Spleen (tissue), 11 donors: ENCODE measurements around the gene CNN2. TPM values are rescaled to one million over a fixed set of nuclear protein-coding genes. Genes with fewer than 3 reads are reported as not detected.

Source experiments
- DNase-seq: peaks from one replicate; pipeline ENCODE4 v3.0.0-alpha.2; 2020
- H3K27ac ChIP-seq, 8 donors: fragments of 200-600 bp; sonication (generic) in 7 of 8; 1 replicate in 4 of 8; 2 replicates in 4 of 8; pipeline versions ENCODE4 v1.5.0 to v1.8.0; 2016 to 2021; ENCODE audit warnings: inconsistent platforms in 4 of 8, mild to moderate bottlenecking in 4 of 8, moderate library complexity in 1 of 8
- H3K27me3 ChIP-seq, 7 donors: fragments of 200-600 bp; sonication (generic) in 6 of 7; replicated peaks in 1 of 7; 1 replicate in 4 of 7; 2 replicates in 3 of 7; pipeline versions ENCODE4 v1.5.0 to v1.8.0; 2016 to 2021; ENCODE audit warnings: inconsistent platforms in 3 of 7, mild to moderate bottlenecking in 1 of 7
- H3K36me3 ChIP-seq, 6 donors: fragments of 200-600 bp; sonication (generic) in 5 of 6; 1 replicate in 4 of 6; 2 replicates in 2 of 6; pipeline versions ENCODE4 v1.5.0 to v1.8.0; 2016 to 2021; ENCODE audit warnings: inconsistent platforms in 2 of 6
- H3K4me1 ChIP-seq, 6 donors: fragments of 200-600 bp; sonication (generic) in 5 of 6; 1 replicate in 3 of 6; 2 replicates in 3 of 6; pipeline versions ENCODE4 v1.5.0 to v1.8.0; 2016 to 2021; ENCODE audit warnings: inconsistent platforms in 3 of 6
- H3K4me3 ChIP-seq, 8 donors: fragments of 200-600 bp; sonication (generic) in 7 of 8; 1 replicate in 4 of 8; 2 replicates in 4 of 8; pipeline versions ENCODE4 v1.5.0 to v1.8.0; 2016 to 2021; ENCODE audit warnings: inconsistent platforms in 4 of 8, mild to moderate bottlenecking in 4 of 8, moderate library complexity in 2 of 8
- H3K9me3 ChIP-seq, 8 donors: fragments of 200-600 bp; sonication (generic) in 7 of 8; 1 replicate in 4 of 8; 2 replicates in 4 of 8; pipeline versions ENCODE4 v1.5.0 to v1.8.0; 2016 to 2021; ENCODE audit warnings: inconsistent platforms in 4 of 8
- CTCF ChIP-seq, 11 experiments: fragments of 200-600 bp in 7 of 11; fragments of 450-650 bp in 4 of 11; sonication (generic) in 4 of 11; IDR thresholded peaks in 8 of 11; conservative IDR thresholded peaks in 3 of 11; 1 replicate in 7 of 11; 2 replicates in 4 of 11; pipeline versions ENCODE4 v1.4.0 to v1.8.0; 2016 to 2021; ENCODE audit warnings: antibody characterized with exemption in 11 of 11, inconsistent platforms in 4 of 11, mild to moderate bottlenecking in 1 of 11
- POLR2A ChIP-seq, 3 donors: fragments of 450-650 bp; IDR thresholded peaks; one replicate each; pipeline ENCODE4 v1.5.1; 2017; ENCODE audit warnings: antibody characterized with exemption in 3 of 3, mild to moderate bottlenecking in 1 of 3
- POLR2AphosphoS5 ChIP-seq, 3 donors: sonication (generic); formaldehyde crosslinking; IDR thresholded peaks; one replicate each; pipeline ENCODE4 v1.5.1; 2017; ENCODE audit warnings: antibody characterized with exemption in 3 of 3
- WGBS, 5 donors: extraction: QIAGEN DNeasy Blood & Tissue Kit in 3 of 5; methylation state at CpG; one replicate each; pipeline versions ENCODE4 v1.1.5 to v1.1.7; 2013 to 2018; 5-methylcytosine and 5-hydroxymethylcytosine counted together
- intact Hi-C: fragments of 100-400 bp; cut with DNase I; formaldehyde crosslinking; loops from one replicate; pipeline ENCODE4 v1.15.0; 2023; ENCODE audit warnings: low total_unique reads
- polyA plus RNA-seq, 3 donors: library from polyadenylated mRNA; stranded (reverse); fragments of 200-250 nt; gene quantifications; one replicate each; pipeline ENCODE4 v1.2.1, GENCODE V29; 2013
- total RNA-seq, 7 donors: library from RNA; depleted of rRNA in 3 of 7; stranded (reverse); fragments of >200 nt in 3 of 7; fragmentation: NEBNext Ultra II Directional in 4 of 7; extraction: Animal tissue kit (Norgen Biotek cat#: 25700) in 4 of 7; gene quantifications; one replicate each; pipeline versions ENCODE4 v1.1.0 to v1.2.1, GENCODE V29; 2016 to 2021
- donor health status: healthy with polysubstance abuse.
- donor health status: DM: no; HTN: no; CAD: no; lungs with moderate emphysema.
- donor health status: DM: no; HTN: no; CAD: no.
- donor health status: Bipolar disorder and iron deficiency.
- donor health status: healthy.
- donor health status: DM: no; HTN: no; CAD: no.
- donor health status: DM: yes; HTN: yes; CAD: no.

Gene CNN2
- total and polyA plus RNA-seq, 10 donors = 102 to 296 (median 188) TPM

GRCh38 chr19:986083-986482 lies 40.3 kb upstream of the CNN2 start:
- Histone ChIP-seq H3K27me3 (no peaks in the 10 kb centered on the region), H3K9me3 (no peaks in the 10 kb centered on the region), H3K36me3 (peaks cover 0 to 53% (median 33%) of the 10 kb centered on the region in 6 donors), H3K4me3 (no peak overlapping the region), H3K4me1 (peaks cover 16 to 46% (median 33%) of the 10 kb centered on the region in 6 donors), H3K27ac (no peak overlapping the region)
- DNase-seq = no peak
- WGBS, 5 donors = 88 to 95% (median 92%) methylated on average over 14 of the region's 14 CpGs
- intact Hi-C loops = loop anchor here (10.0 kb wide), 2 partner anchors 121 to 201 kb away; no protein-coding TSS in a partner anchor
- TF ChIP-seq POLR2AphosphoS5 (IDR thresholded peaks at IDR 0.05) (no peak), POLR2A (IDR thresholded peaks at IDR 0.05) (no peak), CTCF (IDR thresholded peaks at IDR 0.05 in 8 of 11, conservative IDR thresholded peaks at IDR 0.05 in 3 of 11) (no peak)

- TF ChIP-seq POLR2AphosphoS5 (IDR thresholded peaks at IDR 0.05) = no peak
- TF ChIP-seq POLR2A (IDR thresholded peaks at IDR 0.05) = no peak
- TF ChIP-seq CTCF (IDR thresholded peaks at IDR 0.05 in 8 of 11, conservative IDR thresholded peaks at IDR 0.05 in 3 of 11) = no peak
- intact Hi-C loops = loop anchor here (10.0 kb wide), 2 partner anchors 123 to 203 kb away; no protein-coding TSS in a partner anchor
- Histone ChIP-seq H3K27ac (no peak overlapping the region), H3K36me3 (peaks cover 0 to 70% (median 46%) of the 10 kb centered on the region in 6 donors), H3K9me3 (no peaks in the 10 kb centered on the region), H3K4me3 (no peak overlapping the region), H3K27me3 (no peaks in the 10 kb centered on the region), H3K4me1 (peaks cover 13 to 36% (median 25%) of the 10 kb centered on the region in 6 donors)
- 70 to 84% (median 76%) methylated on average over 5 to 14 of the region's 14 CpGs for WGBS, 5 donors
- DNase-seq = no peak
Observed at GRCh38 chr19:988081-988480, 38.3 kb upstream of the CNN2 start.

GRCh38 chr19:988510-988909 lies 37.9 kb upstream of the CNN2 start:
- TF ChIP-seq POLR2A (IDR thresholded peaks at IDR 0.05) (no peak), POLR2AphosphoS5 (IDR thresholded peaks at IDR 0.05) (no peak), CTCF (IDR thresholded peaks at IDR 0.05 in 8 of 11, conservative IDR thresholded peaks at IDR 0.05 in 3 of 11) (no peak)
- Histone ChIP-seq H3K4me1 (peaks cover 10 to 32% (median 21%) of the 10 kb centered on the region in 6 donors), H3K27ac (no peak overlapping the region), H3K4me3 (no peak overlapping the region), H3K9me3 (no peaks in the 10 kb centered on the region), H3K27me3 (no peaks in the 10 kb centered on the region), H3K36me3 (peaks cover 0 to 74% (median 49%) of the 10 kb centered on the region in 6 donors)
- DNase-seq = no peak
- intact Hi-C loops = loop anchor here (10.0 kb wide), 2 partner anchors 124 to 204 kb away; no protein-coding TSS in a partner anchor
- 88 to 95% (median 90%) methylated on average over 9 to 15 of the region's 15 CpGs for WGBS, 5 donors

GRCh38 chr19:989381-990081 lies 36.9 kb upstream of the CNN2 start:
- TF ChIP-seq CTCF (IDR thresholded peaks at IDR 0.05 in 8 of 11, conservative IDR thresholded peaks at IDR 0.05 in 3 of 11) (peak in 1 of 11 experiments; percentile 31), POLR2A (IDR thresholded peaks at IDR 0.05) (no peak), POLR2AphosphoS5 (IDR thresholded peaks at IDR 0.05) (peak in 1 of 3 donors; percentile 25)
- Histone ChIP-seq H3K27ac (no peak overlapping the region), H3K27me3 (peaks cover 0 to 2% (median 0%) of the 10 kb centered on the region in 7 donors), H3K9me3 (no peaks in the 10 kb centered on the region), H3K4me3 (no peak overlapping the region), H3K4me1 (peaks cover 5 to 22% (median 14%) of the 10 kb centered on the region in 6 donors), H3K36me3 (peaks cover 0 to 84% (median 57%) of the 10 kb centered on the region in 6 donors)
- no peak for DNase-seq
- WGBS, 5 donors = 86 to 94% (median 89%) methylated on average over 16 to 25 of the region's 25 CpGs
- intact Hi-C loops = loop anchor here (10.0 kb wide), 2 partner anchors 125 to 205 kb away; no protein-coding TSS in a partner anchor
